HepG2 (cell line): ENCODE measurements around the gene ELAPOR1. TPM values are rescaled to one million over a fixed set of nuclear protein-coding genes. Genes with fewer than 3 reads are reported as not detected.
A peak's percentile ranks its signal among the peaks of the same experiment; 100 is the strongest.

Source experiments
- AKAP8 ChIP-seq: sonication (generic); formaldehyde crosslinking; IDR thresholded peaks from 2 replicates; pipeline ENCODE4 v1.5.1; 2020; ENCODE audit warnings: mild to moderate bottlenecking, missing genetic modification reagents
- CENPT ChIP-seq: sonication (generic); formaldehyde crosslinking; IDR thresholded peaks from 2 replicates; pipeline ENCODE4 v1.8.0; 2022; ENCODE audit warnings: low read depth, mild to moderate bottlenecking, moderate library complexity, missing genetic modification reagents
- FIP1L1 ChIP-seq: fragments of 200-400 bp; formaldehyde crosslinking; IDR thresholded peaks from 2 replicates; pipeline ENCODE4 v1.6.1; 2018; ENCODE audit warnings: low read depth, mild to moderate bottlenecking, low read length, moderate library complexity, borderline replicate concordance; ENCODE audit not compliant: insufficient read depth
- KMT2B ChIP-seq: IDR thresholded peaks from 2 replicates; pipeline ENCODE4 v1.6.1; 2016; ENCODE audit warnings: missing genetic modification reagents, missing compliant biosample characterization
- NAIF1 ChIP-seq: sonication (generic); formaldehyde crosslinking; IDR thresholded peaks from 2 replicates; pipeline ENCODE4 v1.5.0; 2020; ENCODE audit warnings: mild to moderate bottlenecking, missing genetic modification reagents, borderline replicate concordance
- NCOA2 ChIP-seq: sonication (generic); formaldehyde crosslinking; IDR thresholded peaks from 2 replicates; pipeline ENCODE4 v1.8.0; 2022; ENCODE audit warnings: inconsistent platforms
- NR3C1 ChIP-seq: sonication (generic); formaldehyde crosslinking; IDR thresholded peaks from 2 replicates; pipeline ENCODE4 v1.4.0; 2020; ENCODE audit warnings: missing genetic modification reagents
- SMARCC2 ChIP-seq: fragments of 450-650 bp; IDR thresholded peaks from 2 replicates; pipeline ENCODE4 v1.6.1; 2017; ENCODE audit warnings: antibody characterized with exemption, mild to moderate bottlenecking
- SMC3 ChIP-seq: IDR thresholded peaks from 2 replicates; pipeline ENCODE4 v1.6.1; 2011; ENCODE audit warnings: low read length, improper control_type of control experiment
- TOPORS ChIP-seq: sonication (generic); formaldehyde crosslinking; IDR thresholded peaks from 2 replicates; pipeline ENCODE4 v1.8.0; 2023; ENCODE audit warnings: mild to moderate bottlenecking, missing genetic modification reagents
- ZNF367 ChIP-seq: sonication (generic); formaldehyde crosslinking; IDR thresholded peaks from 2 replicates; pipeline ENCODE4 v1.4.0; 2020; ENCODE audit warnings: missing genetic modification reagents, borderline replicate concordance
- ZNF589 ChIP-seq: sonication (generic); formaldehyde crosslinking; conservative IDR thresholded peaks from 2 replicates; pipeline ENCODE4 v1.8.0; 2022; ENCODE audit warnings: mild to moderate bottlenecking, moderate library complexity, missing genetic modification reagents
- ZNF850 ChIP-seq: sonication (generic); formaldehyde crosslinking; conservative IDR thresholded peaks from 2 replicates; pipeline ENCODE4 v1.9.0; 2021; ENCODE audit warnings: mild to moderate bottlenecking, missing genetic modification reagents
- polyA plus RNA-seq, 8 experiments: library from polyadenylated mRNA; depleted of rRNA in 3 of 8; stranded (reverse) in 7 of 8; unstranded in 1 of 8; fragments of >200 nt; fragmentation: Illumina TruSeq in 4 of 8; extraction: Trizol in 4 of 8; gene quantifications; 2 replicates each; pipeline versions ENCODE4 v1.2.1 to v1.2.3, GENCODE V29; 2011 to 2016; ENCODE audit warnings: low read depth in 4 of 8, missing spikeins in 1 of 8, mixed read lengths in 1 of 8; ENCODE audit not compliant: insufficient read depth in 1 of 8
- total RNA-seq, 5 experiments: library from RNA; depleted of rRNA; stranded (reverse); fragments of >200 nt; fragmentation: Illumina TruSeq; extraction: Trizol; gene quantifications; 2 replicates each; pipeline ENCODE4 v1.2.3, GENCODE V29; 2016; ENCODE audit warnings: low read depth in 1 of 5
- TF ChIP-seq, protein P1 (sequence below): sonication (generic); formaldehyde crosslinking; IDR thresholded peaks from 2 replicates; pipeline ENCODE4 v1.5.1; 2020; ENCODE audit warnings: mild to moderate bottlenecking, missing genetic modification reagents
- TF ChIP-seq, protein P2 (sequence below): sonication (generic); formaldehyde crosslinking; IDR thresholded peaks from 2 replicates; pipeline ENCODE4 v1.8.1; 2023; ENCODE audit warnings: mild to moderate bottlenecking, missing genetic modification reagents

Gene ELAPOR1
- total and polyA plus RNA-seq, 2 of the 13 experiments (the other 11 are each of a cell fraction or from before 2014, with no cell fraction given): 0.13 to 0.20 TPM

DNA sequence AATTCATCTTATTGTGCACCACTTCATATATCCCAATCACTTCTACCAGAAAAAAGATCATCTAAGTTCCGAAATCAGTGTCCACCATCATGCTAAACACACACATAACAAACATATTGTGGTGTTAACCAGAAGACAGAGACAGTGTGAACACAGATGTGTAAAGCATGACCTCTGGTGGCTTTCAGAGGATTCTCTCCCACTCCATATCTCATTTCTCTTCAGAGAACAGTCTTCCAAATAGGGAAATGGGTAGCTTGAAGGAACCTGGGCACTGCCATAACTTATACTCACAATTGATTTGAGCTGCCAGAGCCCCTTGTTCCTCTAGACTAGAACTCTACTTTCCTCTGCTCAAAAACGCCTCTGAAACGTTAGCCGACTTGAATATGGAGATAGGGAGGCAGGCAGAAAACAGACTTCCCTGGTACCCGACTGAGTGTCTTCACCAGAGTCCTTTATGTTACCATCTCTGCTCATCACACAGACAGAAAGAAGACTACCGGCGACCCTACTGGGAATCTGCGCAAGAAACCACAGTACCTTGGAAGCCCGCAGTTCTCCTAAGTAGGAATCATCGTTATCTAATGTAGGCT, 1.8 kb upstream of the ELAPOR1 start (continued):
- no peak for TF ChIP-seq CENPT
- 0 out of 2 replicates have a peak, but pooled peaks have one; percentile 13 for TF ChIP-seq NAIF1 (CRISPR knock-in tag)
- no peak for TF ChIP-seq SMARCC2
- TF ChIP-seq ZNF850 (CRISPR knock-in tag): no peak
- TF ChIP-seq NR3C1 (CRISPR knock-in tag): no peak
- no peak for TF ChIP-seq ZNF367
- TF ChIP-seq ZNF589 (CRISPR knock-in tag): no peak
- TF ChIP-seq KMT2B (CRISPR knock-in tag): no peak
- no peak for TF ChIP-seq FIP1L1
- TF ChIP-seq, protein P1, sequence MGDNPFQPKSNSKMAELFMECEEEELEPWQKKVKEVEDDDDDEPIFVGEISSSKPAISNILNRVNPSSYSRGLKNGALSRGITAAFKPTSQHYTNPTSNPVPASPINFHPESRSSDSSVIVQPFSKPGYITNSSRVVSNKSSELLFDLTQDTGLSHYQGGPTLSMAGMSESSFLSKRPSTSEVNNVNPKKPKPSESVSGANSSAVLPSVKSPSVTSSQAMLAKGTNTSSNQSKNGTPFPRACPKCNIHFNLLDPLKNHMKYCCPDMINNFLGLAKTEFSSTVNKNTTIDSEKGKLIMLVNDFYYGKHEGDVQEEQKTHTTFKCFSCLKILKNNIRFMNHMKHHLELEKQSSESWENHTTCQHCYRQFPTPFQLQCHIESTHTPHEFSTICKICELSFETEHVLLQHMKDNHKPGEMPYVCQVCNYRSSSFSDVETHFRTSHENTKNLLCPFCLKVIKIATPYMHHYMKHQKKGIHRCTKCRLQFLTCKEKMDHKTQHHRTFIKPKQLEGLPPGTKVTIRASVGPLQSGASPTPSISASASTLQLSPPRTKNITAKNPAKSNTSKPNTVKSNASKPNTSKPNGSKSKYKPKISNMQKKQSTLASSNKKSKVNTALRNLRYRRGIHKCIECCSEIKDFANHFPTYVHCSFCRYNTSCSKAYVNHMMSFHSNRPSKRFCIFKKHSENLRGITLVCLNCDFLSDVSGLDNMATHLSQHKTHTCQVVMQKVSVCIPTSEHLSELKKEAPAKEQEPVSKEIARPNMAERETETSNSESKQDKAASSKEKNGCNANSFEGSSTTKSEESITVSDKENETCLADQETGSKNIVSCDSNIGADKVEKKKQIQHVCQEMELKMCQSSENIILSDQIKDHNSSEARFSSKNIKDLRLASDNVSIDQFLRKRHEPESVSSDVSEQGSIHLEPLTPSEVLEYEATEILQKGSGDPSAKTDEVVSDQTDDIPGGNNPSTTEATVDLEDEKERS: no peak
- TF ChIP-seq, protein P2, sequence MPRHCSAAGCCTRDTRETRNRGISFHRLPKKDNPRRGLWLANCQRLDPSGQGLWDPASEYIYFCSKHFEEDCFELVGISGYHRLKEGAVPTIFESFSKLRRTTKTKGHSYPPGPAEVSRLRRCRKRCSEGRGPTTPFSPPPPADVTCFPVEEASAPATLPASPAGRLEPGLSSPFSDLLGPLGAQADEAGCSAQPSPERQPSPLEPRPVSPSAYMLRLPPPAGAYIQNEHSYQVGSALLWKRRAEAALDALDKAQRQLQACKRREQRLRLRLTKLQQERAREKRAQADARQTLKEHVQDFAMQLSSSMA (CRISPR knock-in tag): no peak
- no peak for TF ChIP-seq NCOA2 (CRISPR knock-in tag)
- no peak for TF ChIP-seq AKAP8 (CRISPR knock-in tag)
- TF ChIP-seq TOPORS: no peak
- peak; percentile 61 for TF ChIP-seq SMC3
